DOHH2 (cell line): ENCODE data around the gene NKAIN2.
"Not testable (repeated sequence)": the region's sequence is repeated elsewhere in the genome, so short reads cannot be mapped to it uniquely, and the experiment has no call there.

Experiments
- CTCF ChIP-seq: fragments of 200-600 bp; sonication (generic); IDR thresholded peaks from one replicate; pipeline ENCODE4 v1.5.1; 2014; ENCODE audit warnings: antibody characterized with exemption, mild to moderate bottlenecking, low read depth, low read length; ENCODE audit not compliant: poor library complexity, severe bottlenecking
- EZH2phosphoT487 ChIP-seq: fragments of 200-600 bp; sonication (generic); IDR thresholded peaks from 2 replicates; pipeline ENCODE4 v1.6.1; 2017; ENCODE audit warnings: borderline replicate concordance, mild to moderate bottlenecking, antibody characterized with exemption, low read length, moderate library complexity, mixed read lengths

- not testable (repeated sequence) for TF ChIP-seq CTCF, EZH2phosphoT487
These were observed 756.4 kb downstream of the NKAIN2 start for GRCh38 chr6:124560078-124560477.
